Ecto neural progenitor cell (in vitro differentiated cells): ENCODE data around the gene SLC18B1.
"Not testable (repeated sequence)": the region's sequence is repeated elsewhere in the genome, so short reads cannot be mapped to it uniquely, and the experiment has no call there.

Experiments used
- DNase-seq: peaks from one replicate; pipeline ENCODE4 v3.0.0-alpha.2; 2018; ENCODE audit warnings: low spot score

SLC18B1 gene

DNA sequence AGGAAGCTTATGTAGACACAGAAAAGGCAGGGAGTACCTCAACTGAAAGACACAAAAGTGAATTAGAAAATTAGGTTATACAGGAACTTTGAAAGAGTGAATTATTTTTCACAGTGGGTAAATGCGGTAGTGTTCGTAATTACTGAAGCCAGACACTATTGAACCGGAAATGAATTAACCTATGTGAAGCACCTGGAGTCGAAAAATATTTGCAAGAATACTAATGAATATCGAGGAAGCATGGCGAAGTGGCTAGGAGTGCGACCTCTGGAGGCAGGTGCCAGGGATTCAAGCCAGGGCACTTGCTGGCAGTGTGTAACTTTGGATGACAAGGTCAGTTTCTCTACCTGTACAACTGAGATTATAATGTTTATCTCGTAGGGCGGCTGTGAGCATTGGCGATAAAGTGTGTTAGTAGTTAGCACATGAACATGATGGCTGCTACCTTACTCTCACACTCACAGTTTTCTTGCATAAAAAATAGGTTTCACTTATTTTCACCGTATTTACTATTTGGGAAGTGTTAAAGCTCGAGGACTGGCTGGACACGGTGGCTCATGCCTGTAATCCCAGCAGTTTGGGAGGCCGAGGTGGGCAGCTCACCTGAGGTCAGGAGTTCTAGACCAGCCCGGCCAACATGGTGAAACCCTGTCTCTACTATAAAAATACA is 567 bp upstream of the SLC18B1 start:
- peak; percentile 66 for DNase-seq

DNA sequence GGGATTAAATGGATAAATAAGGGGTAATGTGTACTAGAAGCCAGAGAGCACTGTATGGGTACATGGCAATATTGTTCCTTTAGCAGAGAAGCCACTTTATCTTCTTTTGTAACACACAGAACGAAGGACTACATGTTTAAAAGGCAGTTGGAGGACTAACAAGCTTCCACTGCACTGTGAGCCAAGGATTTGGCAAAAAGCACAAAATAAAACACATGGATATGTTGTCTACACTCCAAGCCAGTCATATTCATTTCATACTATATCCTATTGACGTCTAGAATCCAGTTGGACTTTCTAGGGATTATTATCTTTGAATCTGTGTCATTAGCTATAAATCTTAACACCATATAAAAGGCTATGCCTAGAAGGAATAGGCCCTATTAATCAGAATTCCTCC is 3.0 kb downstream of the SLC18B1 start:
- no peak for DNase-seq

DNA sequence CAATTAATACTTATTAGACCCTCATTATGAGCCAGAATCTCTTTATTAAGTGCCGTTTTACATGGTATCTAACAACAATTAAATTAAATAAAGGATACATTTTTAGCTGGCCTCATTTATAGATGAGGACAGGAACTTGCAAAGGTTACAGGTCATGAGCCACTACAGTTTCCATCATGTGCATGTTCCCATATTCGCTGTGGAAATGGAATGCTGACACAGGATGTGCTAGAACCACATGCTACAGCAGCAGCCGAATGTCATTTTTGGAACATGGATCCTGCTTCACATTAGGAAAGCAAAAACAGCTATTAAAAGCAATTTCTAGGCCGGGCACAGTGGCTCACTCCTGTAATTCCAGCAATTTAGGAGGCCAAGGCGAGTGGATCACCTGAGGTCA is 5.9 kb downstream of the SLC18B1 start:
- DNase-seq: no peak

DNA sequence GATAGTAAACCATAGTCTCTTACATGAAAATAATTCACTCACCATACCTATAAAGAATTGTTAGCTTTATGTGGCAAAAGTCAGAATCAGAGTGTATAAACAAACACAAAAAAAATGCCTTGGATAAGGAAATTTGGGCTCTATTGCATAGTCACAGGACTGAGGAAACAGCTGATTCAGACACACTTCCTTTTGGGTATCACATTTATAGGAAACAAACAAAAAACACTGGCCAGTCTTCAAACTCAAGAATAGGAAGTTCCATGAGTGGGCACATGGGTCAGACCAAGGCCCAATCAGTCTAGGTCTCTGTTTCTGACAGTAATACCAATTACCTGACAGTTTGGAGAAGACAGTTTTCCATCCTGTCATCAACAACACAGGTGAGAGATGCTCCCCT is 8.0 kb downstream of the SLC18B1 start:
- DNase-seq: no peak

DNA sequence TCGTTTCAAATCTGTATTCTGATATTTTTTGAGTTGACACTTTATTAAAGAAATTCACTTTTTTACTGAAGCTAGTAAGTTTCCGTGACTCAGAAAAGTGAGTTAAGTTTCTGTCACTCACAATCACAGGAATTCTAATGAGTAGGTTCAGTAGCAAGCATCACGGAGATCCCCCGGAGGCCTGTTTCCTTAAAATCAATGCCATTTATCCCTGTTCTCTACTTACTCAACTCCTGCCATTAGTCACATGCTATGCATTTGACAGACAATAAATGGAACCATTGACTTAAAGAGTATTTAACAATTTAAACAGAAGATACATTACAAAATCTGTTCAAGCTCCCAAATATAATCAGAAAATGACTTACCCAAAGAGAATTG is 9.1 kb downstream of the SLC18B1 start:
- DNase-seq: no peak

DNA sequence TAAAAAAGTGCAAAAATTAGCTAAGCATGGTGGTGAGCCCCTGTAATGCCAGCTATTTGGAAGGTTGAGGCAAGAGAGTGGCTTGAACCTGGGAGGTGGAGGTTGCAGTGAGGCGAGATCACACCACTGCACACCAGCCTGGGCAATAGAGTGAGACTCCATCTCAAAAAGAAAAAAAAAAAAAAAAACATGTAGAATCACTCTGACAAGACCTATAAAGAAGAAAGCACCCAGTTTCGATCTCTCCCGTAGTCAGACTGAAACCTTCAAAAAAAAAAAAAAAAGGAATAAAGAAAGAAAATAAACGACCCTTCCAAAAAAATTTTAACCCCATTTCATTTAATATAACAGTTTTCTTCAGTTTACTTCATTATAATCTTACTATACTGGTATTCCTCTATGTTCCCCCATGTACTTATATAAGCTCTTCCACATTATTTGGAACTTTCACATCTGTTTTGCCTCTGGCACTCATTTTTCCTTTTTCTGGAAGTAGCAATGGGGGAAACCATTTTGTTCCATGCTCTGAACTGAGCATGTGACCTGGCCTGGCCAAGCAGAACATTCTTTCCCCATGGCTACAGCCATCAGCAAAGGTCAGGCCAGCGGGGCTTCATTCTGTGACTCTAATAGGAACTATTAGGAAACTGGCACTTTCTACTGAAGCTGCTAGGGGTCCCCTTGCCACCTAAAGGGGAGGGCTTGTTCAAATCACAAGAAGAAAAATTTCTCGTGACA is 9.6 kb downstream of the SLC18B1 start:
- no peak for DNase-seq

DNA sequence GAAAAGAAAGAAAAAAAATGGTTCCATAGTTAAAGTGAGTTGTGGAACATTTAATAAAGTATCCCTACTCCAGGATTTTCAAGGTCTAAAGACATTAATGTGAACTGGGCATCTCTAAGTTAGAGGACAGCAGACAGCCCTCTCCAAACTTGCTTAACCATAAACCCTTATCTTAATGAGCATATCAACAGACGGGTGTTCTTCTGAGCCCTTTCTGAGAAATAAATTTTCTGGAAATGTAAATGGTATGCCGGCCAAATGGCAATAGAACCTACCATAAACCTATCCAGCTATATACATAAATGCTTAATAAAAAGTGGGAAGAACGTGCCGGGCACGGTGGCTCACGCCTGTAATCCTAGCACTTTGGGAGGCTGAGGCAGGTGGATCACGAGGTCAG is 12.5 kb downstream of the SLC18B1 start:
- no peak for DNase-seq

DNA sequence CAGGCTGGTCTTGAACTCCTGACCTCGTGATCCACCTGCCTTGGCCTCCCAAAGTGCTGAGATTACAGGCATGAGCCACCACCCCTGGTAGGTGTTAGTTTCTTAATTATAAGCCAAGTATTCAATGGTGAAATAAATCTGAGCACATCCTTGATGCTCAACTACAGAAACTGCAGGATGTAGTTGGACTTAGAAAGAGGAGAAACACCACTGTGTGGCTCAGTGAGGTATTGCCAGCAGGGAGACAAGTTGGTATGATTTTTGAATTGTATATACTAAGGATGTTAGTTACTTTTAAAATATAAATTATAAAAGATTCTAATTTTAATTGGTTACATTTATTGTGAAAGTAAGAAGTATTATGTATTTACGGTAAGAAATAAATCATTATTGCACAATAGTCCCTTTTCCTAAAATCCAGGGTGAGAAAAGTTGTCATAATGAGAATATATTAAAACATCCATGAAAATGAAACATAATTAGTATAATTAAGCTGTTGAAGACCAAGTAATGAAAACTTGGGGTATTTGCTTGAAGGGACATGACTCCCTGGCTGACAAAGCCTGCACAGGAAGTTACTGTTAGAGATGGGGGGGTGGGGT is 17.6 kb downstream of the SLC18B1 start:
- DNase-seq: no peak

DNA sequence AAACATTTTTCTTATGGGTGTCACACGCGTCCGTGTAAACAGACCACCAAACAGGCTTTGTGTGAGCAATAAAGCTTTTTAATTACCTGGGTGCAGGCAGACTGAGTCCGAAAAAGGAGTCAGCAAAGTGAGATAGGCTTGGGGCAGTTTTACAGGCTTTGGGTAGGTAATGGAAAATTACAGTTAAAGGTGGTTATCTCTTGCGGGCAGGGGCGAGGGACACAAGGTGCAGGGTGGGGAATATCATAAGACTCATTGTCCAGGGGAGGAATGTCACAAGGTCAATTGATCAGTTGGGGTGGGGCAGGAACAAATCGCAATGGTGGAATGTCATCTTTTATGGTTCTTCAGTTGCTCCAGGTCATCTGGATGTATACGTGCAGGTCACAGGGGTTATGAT is 20.6 kb downstream of the SLC18B1 start:
- DNase-seq: not testable (repeated sequence)

DNA sequence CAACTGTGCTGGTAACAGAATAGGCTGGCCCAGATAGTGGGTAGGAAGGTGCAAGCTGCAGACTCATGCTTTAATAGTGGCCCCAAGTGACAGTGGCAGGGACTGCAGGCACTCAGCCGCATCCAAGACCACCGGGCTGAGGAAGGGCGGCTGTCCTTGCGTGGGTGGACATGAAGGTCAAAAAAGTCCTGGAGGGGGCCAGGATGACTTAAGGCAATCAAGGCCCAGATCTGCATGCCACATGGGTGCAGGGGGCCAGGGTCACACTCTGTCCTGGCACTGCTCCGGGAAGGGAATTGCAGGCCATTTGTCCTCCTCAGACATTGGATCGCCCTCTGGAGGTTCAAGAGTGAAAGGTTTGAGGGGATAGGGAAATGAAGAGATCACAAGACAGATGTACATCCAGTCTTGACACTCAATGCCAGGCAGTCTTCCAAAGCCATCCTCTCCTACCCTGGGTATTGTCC is 30.4 kb downstream of the SLC18B1 start:
- peak; percentile 66 for DNase-seq

DNA sequence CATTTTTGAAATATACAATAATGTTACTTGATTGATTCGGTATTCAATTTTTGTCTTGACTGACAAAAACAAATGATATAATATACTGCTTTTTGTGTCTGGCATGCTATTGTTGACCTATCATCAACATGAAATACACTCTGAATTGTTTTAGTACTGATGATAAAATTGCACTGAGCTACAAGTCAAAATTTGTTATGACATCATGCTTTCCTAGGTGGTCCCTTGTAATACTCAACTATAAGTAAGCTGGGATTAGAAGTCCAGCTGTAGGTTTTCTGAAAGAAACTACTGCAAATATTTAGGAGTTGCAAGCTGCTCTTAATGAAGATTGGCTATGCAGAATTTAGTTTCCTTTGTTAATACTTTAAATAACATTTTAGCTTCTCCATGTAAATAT is 32.9 kb downstream of the SLC18B1 start:
- DNase-seq: no peak

DNA sequence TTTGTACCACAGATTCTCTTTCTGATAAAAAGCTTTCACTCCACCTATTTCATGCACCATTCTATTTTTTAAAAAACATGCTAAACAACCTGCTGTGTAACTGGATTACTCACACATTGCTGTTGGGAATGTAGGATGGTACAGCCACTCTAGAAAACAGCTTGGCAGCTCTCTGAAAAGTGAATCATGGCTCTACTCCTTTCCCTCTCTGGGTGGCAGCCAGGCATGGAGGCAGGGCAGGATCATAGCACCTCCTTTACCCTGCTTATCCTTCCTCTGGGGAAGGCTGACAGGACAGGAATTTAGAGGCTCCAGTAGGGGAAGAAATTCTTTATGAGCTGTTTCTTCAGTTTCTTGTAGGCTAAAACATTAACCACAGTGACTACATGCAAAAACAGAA is 34.1 kb downstream of the SLC18B1 start:
- DNase-seq: no peak

DNA sequence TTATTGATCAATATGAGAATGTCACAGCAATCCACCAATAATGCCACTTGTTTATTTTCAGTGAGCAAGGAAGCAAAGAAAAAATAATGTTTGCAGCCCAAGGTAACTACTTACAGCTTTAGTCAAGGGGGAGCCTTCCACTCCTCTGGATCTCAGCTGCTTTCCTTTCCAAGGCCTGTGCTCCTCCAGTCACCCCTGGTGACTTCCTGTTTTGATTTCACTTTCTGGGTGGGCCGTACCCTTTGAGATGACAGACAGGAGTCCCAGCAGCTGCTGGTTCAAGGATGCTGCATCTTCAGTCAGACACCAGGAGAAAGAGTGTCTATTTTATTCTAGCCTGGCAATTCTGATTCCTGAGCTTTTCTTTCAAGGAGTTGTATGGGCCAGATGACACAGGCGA is 35.2 kb downstream of the SLC18B1 start:
- DNase-seq: no peak

DNA sequence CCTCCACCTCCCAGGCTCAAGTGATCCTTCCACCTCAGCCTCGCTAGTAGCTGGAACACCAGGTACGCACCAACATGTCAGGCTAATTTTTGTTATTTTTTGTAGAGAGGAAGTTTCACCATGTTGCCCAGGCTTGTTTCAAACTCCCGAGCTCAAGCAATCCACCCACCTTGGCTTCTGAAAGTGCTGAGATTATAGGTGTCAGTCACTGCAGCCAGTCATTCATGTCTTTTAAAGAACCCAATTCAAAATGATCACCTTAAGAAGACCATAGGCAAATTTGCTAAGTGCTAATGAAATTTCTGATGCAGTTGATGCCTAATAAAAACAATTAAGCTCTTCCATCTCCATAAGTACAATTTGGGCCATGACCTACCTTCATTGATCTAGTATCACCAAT is 38.2 kb downstream of the SLC18B1 start:
- DNase-seq: no peak

DNA sequence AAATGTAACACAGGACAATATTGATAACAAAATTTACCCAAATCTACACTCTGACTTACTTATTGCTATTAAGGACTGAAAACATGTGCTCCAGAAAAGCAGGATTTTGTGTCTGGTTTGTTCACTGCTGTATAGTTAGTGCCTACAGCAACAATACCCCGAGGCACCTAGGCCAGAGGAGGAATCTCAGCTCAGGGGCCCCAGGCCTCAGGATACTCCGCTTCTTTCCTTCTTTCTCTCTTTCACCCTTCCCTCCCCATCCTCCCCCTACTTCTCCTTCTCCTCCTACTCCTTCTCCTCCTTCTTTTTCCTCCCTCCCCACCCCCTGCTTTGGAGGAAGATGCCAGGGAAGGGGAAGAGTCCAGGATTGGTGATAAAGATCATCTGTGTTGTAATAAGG is 39.7 kb downstream of the SLC18B1 start:
- no peak for DNase-seq

DNA sequence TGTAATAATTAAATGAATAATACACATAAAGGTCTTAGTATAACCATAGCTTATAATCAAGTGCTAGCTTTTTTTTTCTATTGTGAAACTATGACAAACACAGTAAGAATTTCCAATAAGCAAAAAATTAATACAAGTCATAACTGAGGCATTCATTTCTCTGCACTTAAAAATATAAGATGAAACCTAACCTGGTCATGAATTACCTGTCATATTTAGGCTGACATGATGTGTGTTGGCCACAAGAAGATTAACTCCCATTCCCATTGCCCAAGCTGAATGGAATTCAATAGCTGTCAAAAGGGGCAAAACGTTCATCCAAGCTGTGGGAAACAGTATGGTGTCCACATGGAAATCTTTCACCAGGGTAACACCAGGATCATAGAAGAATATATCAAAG is 46.2 kb downstream of the SLC18B1 start:
- no peak for DNase-seq

DNA sequence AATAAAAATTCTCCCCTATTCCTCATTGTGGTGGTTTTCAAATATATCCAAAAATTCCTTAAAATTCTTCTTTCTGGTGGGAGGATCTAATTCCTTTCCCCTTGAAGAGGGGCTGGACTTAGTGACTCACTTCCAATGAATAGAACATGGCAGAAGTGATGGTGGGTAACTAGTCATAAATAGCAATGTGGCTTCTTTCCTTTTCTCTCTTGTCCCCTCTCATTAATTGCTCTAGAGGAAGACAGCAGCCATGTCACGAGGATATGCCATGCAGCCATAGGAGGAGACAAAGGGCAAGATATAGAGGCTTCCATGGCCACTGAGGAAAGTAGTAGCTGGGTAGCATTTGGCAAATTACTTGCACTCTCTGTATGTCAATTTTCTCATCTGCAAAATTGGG is 46.6 kb downstream of the SLC18B1 start:
- DNase-seq: no peak

DNA sequence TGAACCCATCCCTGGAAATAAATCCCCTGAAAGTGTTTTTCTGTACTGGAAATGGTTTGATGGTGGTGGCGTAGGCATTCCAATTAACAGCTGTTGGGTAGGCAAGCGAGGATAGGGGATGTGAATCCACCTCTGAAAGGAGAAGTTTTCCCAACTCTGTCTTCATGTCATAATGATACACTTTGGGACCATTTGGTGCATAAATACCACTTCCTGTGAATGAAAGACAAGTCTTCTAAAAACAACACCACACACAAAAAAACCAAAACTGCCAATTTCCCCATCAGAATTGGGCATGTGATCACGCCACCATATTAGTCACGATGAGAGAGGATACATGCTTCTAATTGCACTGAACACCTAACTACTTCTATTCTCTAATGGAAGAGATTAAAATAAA is 47.1 kb downstream of the SLC18B1 start:
- DNase-seq: no peak

DNA sequence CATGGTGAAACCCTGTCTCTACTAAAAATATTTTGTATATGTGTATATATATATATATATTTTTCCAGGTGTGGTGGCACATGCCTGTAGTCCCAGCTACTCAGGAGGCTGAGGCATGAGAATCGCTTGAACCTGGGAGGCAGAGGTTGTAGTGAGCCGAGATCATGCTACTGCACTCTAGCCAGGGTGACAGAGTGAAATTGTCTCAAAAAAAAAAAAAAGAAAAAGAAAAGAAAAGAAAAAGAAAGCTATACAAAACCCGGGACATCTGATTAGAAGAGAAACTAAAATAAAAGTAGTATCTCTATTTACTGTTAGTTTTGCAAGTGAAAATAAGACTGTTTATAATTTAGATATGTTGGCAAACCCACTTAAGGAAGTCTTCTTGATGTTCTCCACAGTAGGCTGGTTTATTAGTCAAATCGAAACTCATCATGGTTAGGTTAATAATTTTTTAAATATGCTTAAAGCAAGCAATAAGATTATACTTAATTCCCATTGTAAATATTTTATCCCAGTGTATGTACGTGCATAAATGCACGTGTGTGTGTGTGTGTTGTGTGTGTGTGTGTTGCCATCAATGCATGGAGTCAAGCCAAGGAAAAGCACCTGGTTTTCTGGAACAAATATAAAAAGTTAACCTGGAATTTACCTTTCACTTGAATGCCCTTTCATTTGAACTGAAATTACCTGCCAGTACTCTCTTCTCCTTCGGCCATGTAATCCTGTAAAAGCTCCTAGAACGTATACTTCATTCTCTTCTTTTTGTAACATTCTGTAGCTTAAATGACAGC is 47.8 kb downstream of the SLC18B1 start:
- DNase-seq: no peak

DNA sequence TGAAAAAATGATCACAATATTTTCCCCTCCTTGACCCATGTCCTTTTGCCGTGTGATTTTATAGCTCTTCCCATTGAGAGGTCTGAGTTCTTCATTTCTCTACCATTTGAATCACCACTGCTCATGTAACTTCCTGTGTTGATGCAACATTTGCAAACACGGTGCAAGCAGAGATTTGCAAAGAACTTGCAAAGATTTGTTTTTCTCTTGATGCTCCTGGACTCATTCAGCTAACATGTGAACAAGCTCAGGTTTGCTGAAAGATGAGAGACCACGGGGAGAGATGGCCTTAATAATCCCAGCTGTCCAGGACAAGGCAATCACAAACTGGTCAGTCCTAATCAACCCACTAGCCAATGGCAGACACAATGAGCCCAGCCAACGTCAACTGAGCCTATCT is 49.3 kb downstream of the SLC18B1 start:
- no peak for DNase-seq

DNA sequence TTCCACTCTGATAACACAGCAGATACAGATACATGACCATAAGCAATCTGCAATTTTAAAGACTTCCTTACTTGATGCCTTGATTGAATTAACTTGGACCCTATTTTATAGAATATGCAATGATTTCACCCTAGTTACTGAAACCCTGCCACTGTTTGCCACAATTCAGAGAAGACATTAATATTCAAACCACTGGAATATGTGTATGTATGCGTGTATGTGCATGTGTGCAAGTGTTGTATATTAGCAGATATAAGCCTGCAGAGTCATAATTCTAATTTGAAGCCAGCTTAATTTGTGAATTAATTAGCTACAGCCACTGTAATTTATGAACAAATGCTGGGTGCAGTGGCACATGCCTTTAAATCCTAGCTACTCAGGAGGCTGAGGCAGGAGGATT is 50.0 kb downstream of the SLC18B1 start:
- no peak for DNase-seq

DNA sequence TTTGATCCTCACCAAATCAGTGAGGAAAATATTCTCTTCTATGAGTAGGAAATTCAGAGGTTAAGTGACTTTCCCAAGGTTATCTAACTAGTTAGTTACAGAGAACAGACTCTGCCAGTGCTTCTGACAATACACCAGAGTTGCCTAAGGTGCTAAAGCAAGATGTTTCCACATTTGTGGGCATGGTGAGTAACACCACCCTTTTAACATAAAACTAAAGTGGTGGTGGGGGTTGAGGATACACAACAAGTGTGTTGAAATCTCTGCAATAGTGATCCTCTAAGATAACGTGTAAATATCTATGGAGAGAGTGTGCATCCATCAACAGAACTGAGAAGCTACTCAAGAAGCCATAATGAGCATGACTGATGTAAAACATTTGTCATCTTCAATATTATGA is 52.4 kb downstream of the SLC18B1 start:
- DNase-seq: no peak

DNA sequence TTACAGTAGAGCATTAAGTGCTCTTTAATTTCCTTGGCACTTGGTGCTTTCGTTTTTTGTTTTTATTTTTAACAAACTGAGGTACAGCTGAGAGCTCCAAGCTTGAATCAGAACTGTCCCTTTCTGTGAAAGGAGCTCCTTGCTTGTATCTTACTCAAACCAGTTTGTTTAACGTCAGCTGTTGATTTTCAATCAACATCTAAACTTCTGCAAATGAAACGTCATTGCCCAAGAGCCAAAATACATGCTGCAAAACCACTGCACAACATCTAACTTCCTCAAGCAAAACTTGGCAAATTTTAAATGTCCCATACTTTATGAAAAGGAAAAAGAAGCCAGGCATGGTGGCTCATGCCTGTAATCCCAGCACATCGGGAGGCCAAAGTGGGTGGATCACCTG is 55.9 kb downstream of the SLC18B1 start:
- DNase-seq: no peak
